Stimulated activated CD4-positive, alpha-beta T cell treated with anti-CD3 and anti-CD28 coated beads, TNF-alpha, amount 100 ng/mL, for 24 hours (primary cell): Measurements from ENCODE around the gene TXN2.
A peak's percentile ranks its signal among the peaks of the same experiment; 100 is the strongest.

ENCODE experiments used
- DNase-seq, 3 experiments: peaks; one replicate each; pipeline ENCODE4 v3.0.0-alpha.2; 2020; ENCODE audit warnings: low read depth in 3 of 3

The TXN2 gene

DNA sequence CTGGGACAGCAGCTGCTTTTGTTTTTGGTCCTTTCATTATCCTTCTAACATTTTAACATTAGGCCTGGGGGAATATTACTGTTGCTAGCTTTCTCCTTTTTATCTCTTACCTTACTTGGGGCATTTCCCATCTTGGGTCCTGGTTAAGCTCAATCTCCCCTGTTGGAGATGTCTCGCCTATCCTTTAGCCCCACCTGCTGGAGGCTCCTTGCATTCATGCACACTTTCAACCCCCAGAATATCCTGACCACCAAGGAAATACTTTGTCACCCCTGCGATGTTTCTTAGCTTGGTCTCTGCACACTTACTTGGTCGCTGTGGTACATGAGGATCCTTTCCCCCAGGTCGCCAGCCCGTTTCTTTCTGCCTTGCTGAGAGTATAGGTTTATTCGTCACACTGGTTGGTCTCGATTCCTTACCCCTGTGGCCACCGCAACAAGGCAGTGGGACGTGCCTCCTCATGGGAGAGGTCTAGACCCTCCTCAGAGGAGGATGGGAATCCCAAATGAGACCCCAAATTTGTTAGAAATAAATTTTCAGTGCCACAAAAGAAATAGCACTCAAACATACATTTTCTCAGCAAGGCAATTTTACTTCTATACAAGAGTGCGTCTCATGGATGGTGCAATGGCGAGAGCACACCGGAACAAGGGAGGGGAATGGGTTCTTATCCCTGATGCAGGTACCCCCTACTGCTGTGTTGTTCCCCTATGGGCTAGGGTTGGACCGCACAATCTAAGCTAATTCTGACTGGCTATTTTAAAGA is 5.4 kb upstream of the TXN2 start:
- DNase-seq = peak in 1 of 3 experiments; percentile 45

DNA sequence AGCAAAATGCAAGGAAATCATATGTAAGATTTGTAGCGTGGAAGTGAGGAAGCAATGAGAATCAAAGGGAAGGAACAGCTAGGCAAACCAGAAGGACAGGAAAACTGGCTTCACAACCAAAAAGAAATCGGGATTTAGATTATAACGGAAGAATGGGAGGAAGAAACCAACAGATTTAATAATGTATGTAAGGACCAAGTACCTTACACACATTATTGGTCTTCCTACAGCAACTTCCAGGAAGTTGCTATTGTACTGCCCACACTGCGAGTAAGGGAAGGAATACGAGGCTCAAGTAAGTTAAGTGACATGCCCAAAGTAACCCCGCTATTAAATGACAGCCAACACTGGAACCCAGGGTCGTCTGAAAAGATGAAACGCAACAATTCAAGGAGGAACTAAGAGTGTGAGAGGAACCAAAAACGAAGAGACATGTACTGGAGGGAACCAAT is 473 bp downstream of the TXN2 start:
- DNase-seq = no peak

DNA sequence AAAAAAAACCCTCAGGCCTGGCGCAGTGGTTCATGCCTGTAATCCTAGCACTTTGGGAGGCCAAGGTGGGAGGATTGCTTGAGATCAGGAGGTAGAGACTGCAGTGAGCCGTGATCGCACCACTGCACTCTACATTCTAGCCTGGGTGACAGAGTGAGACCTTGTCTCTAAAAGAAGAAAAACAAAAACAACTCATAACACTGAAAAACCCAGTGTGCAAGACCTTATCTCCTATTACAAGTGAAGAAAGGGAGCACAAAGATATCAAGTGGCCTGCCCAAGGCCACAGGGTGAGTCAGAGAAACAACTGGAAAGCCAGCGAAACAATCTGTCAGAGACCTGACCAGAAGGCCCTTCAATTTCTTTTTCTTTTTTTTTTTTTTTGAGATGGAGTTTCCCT is 2.5 kb downstream of the TXN2 start:
- no peak for DNase-seq

DNA sequence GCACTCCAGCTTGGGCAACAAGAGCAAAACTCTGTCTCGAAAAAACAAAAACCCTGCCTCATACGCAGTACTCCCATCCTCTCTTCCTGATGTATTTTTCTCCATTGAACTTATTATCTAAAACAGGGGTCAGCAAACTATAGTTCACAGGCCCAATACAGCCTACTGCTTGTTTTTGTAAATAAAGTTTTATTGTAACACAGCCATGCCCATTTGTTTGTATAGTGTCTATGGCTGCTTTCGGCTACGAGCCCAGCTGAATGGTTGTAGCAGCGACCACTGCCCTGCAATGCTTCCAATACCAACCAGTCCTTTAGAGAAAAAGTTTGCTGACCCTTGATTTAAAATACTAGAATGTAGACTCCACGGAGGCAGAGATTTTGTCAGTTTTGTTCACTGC is 6.1 kb downstream of the TXN2 start:
- no peak for DNase-seq

DNA sequence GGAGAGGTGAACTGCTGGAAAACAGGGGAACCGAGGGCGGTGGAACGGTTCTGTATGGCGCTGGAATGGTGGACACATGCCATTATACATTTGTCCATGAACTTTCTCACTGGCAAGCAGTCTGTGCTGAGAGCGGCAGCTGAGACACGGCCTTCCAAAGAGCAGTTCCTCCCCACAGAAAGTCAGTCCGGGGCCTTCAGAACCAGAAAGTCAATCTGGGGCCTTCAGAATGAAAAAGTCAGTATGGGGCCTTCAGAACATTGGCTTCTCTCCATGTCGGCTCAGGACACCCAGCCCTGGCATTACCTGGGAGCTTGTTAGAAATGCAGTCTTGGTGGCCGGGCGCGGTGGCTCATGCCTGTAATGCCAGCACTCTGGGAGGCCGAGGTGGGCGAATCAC is 8.8 kb downstream of the TXN2 start:
- DNase-seq = no peak

DNA sequence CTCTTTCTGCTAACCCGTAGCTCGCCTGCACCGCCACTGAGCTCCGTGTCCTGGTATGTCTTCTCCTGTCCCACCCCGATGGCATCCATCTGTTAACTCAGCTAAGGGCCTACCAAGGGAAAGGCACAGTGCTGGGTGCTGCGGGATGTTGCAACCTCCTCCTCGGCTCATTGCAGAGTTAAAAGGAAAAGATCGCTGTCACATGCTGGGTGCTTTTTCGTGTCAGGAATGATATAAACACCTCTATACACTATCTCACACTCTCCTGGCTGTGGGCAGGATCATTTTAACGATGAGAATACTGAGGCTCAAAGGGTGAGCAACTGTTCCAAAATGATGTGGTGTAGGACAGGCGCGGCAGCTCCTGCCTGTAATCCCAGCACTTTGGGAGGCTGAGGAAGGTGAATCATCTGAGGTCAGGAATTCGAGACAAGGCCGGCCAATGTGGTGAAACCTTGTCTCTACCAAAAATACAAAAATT is 10.1 kb downstream of the TXN2 start:
- DNase-seq = no peak

DNA sequence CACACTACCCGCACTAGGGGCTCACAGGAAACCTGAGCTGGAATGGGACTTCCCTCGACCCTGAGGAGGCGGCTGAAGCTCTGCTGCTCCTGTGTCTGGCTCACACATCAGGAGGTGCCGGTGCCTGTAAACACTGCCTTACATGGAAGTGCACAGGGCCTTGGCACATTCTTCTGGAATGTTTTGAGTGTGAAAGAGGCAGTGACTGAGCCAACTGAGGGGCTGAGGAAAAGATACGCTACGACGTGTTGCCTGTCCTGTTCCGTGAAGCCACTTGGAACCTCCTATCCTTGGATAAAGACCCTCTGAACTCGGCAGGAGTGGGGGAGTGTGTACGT is 10.5 kb downstream of the TXN2 start:
- no peak for DNase-seq

DNA sequence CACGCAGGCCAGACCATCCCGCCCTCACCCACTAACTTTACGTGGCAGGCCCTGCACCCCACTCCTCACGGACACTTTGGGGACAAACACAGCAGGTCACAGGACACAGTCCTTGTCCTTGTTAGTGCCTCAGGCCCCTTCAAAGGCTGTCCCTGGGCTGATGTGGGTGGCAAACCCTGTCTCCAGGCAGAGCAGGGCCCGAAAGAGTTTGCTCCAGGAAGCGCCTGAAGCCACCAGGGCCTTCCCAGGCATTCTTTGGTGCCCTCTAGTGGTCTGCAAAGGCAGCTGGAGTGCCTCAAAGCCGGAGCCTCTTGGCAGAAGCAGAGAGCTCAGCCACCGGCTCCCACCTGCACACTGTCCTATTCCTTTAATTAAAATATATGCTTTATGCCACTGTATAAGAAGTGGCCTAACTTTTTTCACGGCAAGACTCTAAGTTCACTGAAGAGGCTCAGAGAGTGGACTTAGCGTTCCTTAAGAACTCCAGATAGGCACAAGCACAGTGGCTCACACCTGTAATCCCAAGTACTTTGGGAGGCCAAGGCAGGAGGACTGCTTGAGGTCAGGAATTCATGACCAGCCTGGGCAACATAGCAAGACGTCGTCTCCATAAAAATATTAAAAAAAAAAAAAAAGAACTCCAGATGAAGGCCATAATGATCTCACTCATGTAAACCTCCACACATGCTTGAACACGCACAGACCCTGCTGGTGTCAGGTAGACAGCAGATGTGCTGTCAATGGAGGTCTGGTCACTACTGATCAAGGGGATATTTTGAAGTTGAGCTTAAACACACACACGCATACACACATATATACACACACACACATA is 11.1 kb downstream of the TXN2 start:
- peak; percentile 65 to 76 (median 76) for DNase-seq

DNA sequence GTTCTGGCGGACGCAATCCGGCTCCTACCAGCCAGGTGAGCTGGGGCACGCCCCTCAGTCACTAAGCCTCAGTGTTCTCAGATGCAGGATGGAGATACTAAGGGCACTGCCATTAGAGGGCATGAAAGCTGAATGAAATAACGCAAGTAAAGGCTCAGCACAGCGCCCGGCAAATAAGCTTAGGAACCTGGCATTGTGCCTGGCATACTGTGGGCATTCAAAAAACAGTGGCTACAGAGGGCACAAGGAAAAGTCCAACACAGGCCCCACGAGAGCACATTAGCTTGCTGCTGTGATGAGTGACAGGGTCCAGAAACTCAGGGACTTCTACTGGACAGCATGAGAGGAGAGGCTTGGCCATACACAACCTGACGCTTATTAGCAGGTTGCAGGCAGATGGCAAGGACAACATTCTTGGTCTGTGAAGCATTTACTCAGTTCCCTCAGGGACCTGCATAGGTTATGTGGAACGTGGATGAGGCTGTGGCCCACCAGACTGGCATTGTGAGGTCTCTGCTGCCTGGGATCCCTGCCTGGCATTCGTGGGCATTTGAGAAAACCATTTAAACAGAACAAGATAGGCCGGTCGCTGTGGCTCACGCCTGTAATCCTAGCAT is 12.2 kb downstream of the TXN2 start:
- no peak for DNase-seq

DNA sequence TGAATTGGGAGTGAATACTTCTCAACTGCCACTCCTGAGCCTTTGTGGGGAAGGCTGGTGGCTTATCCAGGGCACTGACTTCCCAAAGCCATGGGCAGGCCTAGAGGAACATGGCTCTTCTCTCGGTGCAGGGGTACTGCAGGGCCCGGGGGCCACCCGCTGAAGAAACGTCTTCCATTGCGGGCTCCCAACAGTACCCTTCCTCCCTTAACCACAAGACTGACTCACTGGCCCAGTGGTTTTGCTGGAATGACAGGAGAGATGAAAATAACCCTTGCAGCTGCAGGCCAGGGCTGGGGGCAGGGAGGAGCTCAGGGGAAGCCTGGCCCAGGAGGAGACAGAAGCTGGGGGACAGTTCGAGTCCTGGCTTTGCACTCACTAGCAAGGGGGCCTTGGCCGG is 13.5 kb downstream of the TXN2 start:
- DNase-seq = no peak

DNA sequence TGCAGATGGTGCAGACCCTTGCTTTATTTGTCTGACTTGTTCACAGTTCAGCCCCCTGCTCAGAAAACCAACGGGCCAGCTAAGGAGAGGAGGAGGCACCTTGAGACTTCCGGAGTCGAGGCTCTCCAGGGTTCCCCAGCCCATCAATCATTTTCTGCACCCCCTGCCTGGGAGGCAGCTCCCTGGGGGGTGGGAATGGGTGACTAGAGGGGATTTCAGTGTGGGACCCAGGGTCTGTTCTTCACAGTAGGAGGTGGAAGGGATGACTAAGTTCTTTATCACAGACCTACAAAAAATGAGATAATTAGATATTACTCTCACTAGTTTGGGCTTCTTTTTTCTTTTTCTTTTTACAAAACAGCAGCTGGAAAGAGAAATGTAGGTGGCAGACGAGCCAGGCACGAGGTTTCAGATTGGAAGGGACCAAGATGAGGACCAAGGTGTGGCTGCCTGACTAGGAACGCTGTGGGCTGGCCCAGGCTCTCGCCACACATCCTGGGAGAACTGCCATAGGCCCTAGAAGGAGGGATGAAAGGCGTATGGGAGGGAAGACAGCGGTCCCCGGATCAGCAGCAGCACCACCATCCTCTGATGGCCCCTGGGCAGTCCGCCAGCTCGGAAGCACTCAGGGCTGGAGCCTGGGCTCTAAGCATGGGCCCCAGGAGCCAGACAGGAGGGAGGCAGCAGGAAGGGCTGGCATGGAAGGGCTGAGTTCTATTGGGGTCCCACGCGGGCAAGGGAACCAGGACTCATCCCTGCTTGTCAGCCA is 14.2 kb downstream of the TXN2 start:
- no peak for DNase-seq

DNA sequence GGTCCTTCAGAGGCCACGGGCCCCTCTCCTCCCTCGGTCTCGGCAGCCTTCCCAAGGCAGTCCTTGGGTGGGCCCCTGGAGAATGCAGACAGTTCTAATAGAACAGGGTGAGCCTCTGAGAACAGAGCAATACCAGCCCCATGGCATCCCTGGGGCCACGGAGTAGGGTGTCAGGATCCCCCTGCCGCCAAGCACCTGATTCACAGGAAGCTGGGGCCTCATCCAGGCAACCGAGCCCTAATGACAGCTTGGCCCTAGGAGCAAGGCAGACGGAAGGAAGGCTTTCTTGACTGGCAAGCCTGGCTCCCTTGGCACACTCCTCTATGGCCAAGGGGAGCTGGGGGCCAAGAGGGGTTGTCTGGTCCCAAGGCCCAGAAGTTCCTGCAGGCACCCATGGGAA is 15.2 kb downstream of the TXN2 start:
- DNase-seq = no peak

DNA sequence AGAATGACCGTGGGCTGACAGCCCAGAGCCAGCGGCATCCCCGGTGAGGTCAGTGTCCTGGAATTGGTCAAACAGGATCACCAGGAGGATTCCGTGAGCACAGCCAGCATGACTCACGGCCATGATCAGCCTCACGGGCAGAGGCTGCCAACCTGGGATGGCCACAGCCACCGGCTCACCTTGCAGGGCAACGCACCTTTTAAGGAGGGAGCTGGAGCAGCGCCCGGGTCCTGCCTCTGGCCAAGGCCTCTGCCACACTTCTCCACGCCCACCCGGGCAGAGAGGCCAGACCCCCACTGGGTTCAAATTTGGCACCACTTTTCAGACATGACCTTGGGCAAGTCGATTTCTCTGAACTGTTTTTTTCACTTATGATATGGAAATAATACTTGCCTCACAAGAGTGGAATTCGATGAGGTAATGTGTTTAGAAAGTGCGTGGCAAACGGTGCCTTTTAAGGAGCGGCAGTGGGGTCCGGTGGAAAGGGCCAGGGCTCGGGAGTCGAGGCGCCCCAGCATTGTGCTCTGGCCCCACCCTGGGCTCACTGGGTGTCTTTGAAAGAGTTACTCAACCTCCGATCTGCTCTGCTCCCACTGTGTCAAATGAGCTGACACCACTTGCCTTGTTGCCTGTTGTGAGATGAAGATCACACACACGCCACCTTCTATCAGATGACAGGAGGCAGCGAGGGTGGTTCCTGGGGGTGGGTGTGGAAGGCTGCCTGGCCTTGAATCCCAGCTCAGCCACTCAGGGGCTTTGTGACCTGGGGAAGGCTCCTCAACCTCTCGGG is 16.0 kb downstream of the TXN2 start:
- no peak for DNase-seq

DNA sequence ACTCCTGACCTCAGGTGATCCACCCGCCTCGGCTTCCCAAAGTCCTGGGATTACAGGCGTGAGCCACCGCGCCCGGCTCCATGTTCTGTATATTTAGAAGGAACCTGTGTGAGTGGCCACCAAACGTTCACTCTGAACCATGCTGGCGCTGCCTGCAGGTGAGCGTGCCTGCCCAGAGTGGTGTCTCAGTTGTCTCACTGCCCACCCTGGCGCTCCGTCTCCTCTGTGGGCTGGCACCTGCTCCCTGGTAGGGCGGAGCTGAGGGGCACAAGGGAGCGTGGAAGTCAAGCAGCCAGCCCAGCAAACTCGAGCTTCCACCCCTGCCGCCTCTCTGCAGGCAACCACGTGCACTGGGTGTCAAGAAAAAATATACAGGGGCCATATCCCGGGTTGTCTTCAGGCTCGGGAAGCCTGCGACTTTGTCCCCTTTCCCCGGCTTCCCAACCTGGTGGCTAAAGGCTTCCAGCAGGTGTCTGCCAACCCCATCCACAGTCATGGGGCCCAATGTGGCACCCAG is 16.7 kb downstream of the TXN2 start:
- no peak for DNase-seq

DNA sequence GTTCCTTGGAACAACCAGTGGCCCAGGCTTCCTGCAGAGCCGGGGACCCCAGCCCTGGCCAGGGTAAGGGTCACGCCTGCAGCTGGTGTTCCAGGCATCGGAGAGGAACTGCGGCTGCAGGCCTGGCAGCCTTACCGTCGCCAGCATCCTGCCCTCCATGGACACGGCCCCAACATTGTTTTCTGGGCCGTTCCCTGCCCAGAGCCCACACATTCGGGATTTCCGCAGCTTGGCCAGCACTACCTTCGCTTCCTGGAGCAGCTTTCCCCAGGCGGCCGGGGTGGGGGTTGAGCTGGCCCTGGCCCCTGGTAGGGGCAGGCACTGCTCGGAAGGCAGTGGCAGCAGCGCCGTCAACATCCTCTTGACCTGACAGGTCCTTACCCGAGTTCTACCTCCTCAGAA is 17.7 kb downstream of the TXN2 start:
- no peak for DNase-seq

DNA sequence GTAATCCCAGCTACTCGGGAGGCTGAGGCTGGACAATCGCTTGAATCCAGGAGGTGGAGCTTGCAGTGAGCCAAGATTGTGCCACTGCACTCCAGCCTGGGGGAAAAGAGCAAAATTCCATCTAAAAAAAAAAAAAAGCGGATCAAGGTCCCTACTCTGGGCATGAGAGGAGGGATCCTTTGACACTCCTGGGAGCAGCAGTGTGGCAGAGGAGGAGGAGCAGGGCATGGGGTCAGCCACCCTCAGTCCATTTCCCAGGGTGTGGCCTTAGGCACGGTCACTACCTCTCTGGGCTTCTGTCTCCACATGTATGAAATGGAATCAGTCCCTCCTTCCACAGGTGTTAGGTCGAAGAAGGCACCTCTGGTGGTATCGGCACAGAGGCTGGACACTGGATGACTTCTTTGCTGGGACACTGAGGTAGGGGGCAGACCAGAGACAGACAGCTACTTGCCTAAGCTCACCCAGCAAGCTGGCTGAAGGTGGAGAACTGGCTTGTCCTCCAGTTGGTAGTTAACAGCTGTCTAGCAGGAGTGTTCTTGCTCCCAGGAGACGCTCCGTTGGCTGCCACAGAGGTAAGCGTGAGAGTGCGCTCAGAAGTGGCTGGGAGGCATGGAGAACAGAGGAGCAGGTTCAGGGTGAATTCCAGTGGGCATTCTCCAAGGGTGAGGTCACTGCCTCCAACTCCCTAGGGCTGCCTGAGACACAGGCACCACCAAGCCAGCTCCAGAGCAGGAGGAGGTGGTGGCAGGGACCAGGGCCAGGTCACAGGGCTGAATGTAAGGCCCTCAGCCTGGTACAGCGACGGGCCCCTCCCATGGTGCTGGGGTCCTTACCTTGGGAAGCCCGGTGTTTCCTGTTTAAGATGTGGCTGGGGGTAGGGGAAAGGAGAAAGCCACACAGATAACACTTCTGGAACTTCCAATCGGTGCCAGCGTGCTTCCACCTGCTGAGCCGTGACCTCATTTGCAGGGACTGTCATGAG is 19.5 kb downstream of the TXN2 start:
- DNase-seq = no peak

DNA sequence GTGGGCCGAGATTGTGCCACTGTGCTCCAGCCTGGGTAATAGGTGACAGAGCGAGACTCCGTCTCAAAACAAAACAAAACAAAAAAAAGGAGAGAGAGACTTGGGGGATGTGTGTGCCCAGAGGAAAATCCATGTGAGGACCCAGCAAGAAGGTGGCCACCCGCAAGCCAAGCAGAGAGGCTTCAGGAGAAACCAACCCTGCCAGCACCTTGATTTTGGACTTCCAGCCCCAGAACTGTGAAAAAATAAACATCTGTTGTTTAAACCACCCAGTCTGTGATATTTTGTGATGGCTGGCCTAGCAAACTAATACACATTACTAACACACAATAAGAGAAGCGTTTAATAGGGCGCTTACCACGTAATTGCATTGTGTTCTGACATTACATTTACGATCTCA is 21.2 kb downstream of the TXN2 start:
- DNase-seq = no peak

DNA sequence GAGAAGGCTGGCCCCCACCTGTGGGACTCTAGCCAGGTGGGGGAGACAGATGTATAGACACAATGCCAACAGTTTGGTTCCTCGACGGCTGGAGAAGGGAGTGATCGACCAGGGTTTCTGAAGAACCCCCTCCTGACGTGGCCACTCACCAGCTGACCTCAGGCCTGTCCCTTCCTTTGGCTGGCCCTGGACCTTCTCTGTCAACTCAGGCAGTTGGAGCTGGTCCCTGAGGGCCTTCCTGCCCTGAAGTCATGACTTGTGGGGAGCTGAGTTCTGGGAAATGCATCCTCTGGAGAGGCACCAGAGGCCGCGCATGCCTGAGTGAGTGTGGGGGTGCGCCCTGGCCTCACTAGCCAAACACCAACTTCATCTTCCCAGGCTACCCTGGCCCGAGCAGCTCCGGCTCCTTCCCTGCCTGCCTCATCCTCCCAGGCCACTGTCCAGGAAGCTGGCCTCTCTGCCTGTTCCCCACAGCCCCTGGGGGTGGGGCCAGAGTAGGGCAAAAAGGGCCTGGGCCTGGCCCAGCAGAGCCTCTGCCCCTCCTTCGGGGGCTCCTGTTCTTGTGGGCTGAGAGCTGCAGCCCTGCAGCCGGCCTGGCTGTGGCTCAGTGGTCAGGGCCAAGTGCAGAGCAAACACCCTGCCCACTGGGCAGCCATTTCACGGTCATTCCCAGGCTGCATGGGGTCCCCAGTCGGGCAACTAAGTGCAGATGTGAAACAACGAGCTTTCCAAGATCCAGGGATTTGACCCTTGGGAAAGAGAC is 23.6 kb downstream of the TXN2 start:
- DNase-seq = no peak

DNA sequence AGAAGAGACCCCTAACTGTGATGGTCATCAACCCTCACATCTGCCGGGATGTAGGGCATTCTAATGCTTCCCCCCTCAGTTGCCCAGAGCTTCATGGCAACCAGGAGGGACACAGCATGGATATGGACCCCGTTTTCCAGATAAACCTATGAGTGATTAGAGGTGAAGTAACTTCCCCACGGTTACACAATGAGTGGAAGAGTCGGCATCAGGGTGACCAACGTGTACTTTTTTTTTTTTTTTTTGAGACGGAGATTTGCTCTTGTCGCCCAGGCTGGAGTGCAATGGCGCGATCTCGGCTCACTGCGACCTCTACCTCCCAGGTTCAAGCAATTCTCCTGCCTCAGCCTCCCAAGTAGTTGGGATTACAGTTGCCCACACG is 25.0 kb downstream of the TXN2 start:
- DNase-seq = no peak
